ENCODE data around the gene LBH.

The LBH gene

GRCh38 chr2:30252723-30253701, 21.7 kb downstream of the LBH start:
- peaks cover 7% of the 10 kb centered on the region for H3K36me3 ChIP-seq (ENCODE audit: control insufficient read depth, insufficient read depth, low read length)
- no peaks in the 10 kb centered on the region for H3K27me3 ChIP-seq (ENCODE audit: control insufficient read depth, insufficient read depth, low read length)
- peak overlapping the region; percentile 26 for H3K27ac ChIP-seq (ENCODE audit: low read depth, low read length)
- H3K9me3 ChIP-seq (ENCODE audit: control insufficient read depth, insufficient read depth, low read length): no peaks in the 10 kb centered on the region
- 0 out of 2 replicates have a peak, but pooled peaks cover 5% of the 10 kb centered on the region for H3K4me1 ChIP-seq (ENCODE audit: control insufficient read depth, insufficient read depth, low read length)
- H3K4me3 ChIP-seq (ENCODE audit: low read depth, low read length): no peak overlapping the region
- H3K9ac ChIP-seq (ENCODE audit: low read depth, low read length): no peak overlapping the region

GRCh38 chr2:30253873-30254684, 22.7 kb downstream of the LBH start:
- Histone ChIP-seq H3K9ac (ENCODE audit: low read depth, low read length) (no peak overlapping the region), H3K4me1 (ENCODE audit: control insufficient read depth, insufficient read depth, low read length) (0 out of 2 replicates have a peak, but pooled peaks cover 5% of the 10 kb centered on the region), H3K36me3 (ENCODE audit: control insufficient read depth, insufficient read depth, low read length) (peaks cover 17% of the 10 kb centered on the region)

DNA sequence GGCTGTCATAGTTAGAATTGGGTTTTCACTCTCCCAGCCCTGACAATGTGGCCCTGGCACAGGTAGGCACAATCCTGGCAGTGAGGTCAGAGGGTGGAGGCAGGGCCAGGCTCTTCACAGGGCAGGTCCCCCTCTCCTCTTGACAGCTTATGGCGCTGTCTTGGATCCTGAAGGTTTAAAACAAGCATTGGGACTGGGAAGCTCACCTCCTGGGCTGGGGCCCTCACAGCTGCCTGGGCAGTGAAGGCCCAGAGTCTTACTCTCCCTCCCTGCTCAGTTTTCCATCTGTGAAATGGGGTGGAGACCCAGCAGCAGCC, 23.3 kb downstream of the LBH start:
- Histone ChIP-seq H3K27ac (ENCODE audit: low read depth, low read length) (no peak overlapping the region), H3K36me3 (ENCODE audit: control insufficient read depth, insufficient read depth, low read length) (peaks cover 17% of the 10 kb centered on the region), H3K4me3 (ENCODE audit: low read depth, low read length) (no peak overlapping the region), H3K9me3 (ENCODE audit: control insufficient read depth, insufficient read depth, low read length) (no peaks in the 10 kb centered on the region), H3K4me1 (ENCODE audit: control insufficient read depth, insufficient read depth, low read length) (0 out of 2 replicates have a peak, but pooled peaks cover 5% of the 10 kb centered on the region), H3K27me3 (ENCODE audit: control insufficient read depth, insufficient read depth, low read length) (no peaks in the 10 kb centered on the region), H3K9ac (ENCODE audit: low read depth, low read length) (no peak overlapping the region)

More at GRCh38 chr2:30253873-30254684, 22.7 kb downstream of the LBH start:
- Histone ChIP-seq H3K9me3 (ENCODE audit: control insufficient read depth, insufficient read depth, low read length) (no peaks in the 10 kb centered on the region), H3K27me3 (ENCODE audit: control insufficient read depth, insufficient read depth, low read length) (no peaks in the 10 kb centered on the region), H3K4me3 (ENCODE audit: low read depth, low read length) (no peak overlapping the region), H3K27ac (ENCODE audit: low read depth, low read length) (no peak overlapping the region)

- Histone ChIP-seq H3K36me3 (ENCODE audit: control insufficient read depth, insufficient read depth, low read length) (peaks cover 17% of the 10 kb centered on the region), H3K4me3 (ENCODE audit: low read depth, low read length) (no peak overlapping the region), H3K27me3 (ENCODE audit: control insufficient read depth, insufficient read depth, low read length) (no peaks in the 10 kb centered on the region), H3K4me1 (ENCODE audit: control insufficient read depth, insufficient read depth, low read length) (0 out of 2 replicates have a peak, but pooled peaks cover 5% of the 10 kb centered on the region), H3K27ac (ENCODE audit: low read depth, low read length) (no peak overlapping the region), H3K9ac (ENCODE audit: low read depth, low read length) (no peak overlapping the region), H3K9me3 (ENCODE audit: control insufficient read depth, insufficient read depth, low read length) (no peaks in the 10 kb centered on the region)
These were observed 23.7 kb downstream of the LBH start for GRCh38 chr2:30255026-30255425.

DNA sequence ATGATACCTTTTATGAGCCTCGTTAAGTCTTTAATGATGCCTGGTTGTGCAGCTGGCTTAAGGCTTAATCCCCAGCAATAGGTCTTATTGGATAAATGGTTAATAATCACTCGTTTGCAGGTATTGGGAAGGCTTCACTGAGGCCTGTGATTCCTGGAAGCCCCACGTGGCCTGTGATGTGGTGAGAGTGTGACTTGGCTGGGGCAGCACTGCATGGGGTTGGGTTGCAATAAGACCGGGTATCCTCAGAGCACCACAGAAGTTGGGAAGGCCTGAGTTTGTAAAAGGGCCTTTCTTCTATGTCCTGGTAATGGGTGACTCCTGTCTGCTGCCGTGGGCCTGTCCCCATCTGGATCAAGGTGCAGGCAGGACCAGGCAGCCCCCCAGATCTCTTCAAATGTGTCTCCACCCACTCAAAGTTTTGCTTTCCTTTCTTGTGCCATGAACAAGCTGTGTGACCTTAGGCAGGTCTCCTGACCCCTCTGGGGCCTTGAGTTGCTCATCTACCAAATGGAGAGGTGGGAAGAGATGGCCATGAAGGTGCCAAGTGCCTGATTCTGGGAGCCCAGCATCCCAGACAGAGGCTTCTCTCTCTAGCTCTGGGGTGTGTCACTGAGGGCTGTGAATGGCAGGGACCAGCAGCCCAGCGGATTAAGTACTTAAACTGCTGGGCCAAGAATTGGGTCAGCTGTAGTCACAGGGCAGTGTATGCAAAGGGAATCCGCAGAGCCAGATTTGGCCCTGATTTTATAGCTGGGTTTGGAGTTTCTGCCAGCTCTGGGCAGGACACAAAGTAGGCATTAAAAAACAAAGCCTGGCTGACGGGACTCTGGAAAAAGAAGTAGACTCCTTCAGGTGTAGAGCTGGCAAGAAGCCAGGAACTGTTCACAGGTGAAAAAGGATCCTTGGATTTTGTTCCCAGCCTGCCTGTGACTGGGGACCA, 24.4 kb downstream of the LBH start:
- Histone ChIP-seq H3K27ac (ENCODE audit: low read depth, low read length) (no peak overlapping the region), H3K9ac (ENCODE audit: low read depth, low read length) (no peak overlapping the region), H3K36me3 (ENCODE audit: control insufficient read depth, insufficient read depth, low read length) (peaks cover 17% of the 10 kb centered on the region), H3K4me1 (ENCODE audit: control insufficient read depth, insufficient read depth, low read length) (0 out of 2 replicates have a peak, but pooled peaks cover 5% of the 10 kb centered on the region), H3K9me3 (ENCODE audit: control insufficient read depth, insufficient read depth, low read length) (no peaks in the 10 kb centered on the region), H3K27me3 (ENCODE audit: control insufficient read depth, insufficient read depth, low read length) (no peaks in the 10 kb centered on the region), H3K4me3 (ENCODE audit: low read depth, low read length) (no peak overlapping the region)

DNA sequence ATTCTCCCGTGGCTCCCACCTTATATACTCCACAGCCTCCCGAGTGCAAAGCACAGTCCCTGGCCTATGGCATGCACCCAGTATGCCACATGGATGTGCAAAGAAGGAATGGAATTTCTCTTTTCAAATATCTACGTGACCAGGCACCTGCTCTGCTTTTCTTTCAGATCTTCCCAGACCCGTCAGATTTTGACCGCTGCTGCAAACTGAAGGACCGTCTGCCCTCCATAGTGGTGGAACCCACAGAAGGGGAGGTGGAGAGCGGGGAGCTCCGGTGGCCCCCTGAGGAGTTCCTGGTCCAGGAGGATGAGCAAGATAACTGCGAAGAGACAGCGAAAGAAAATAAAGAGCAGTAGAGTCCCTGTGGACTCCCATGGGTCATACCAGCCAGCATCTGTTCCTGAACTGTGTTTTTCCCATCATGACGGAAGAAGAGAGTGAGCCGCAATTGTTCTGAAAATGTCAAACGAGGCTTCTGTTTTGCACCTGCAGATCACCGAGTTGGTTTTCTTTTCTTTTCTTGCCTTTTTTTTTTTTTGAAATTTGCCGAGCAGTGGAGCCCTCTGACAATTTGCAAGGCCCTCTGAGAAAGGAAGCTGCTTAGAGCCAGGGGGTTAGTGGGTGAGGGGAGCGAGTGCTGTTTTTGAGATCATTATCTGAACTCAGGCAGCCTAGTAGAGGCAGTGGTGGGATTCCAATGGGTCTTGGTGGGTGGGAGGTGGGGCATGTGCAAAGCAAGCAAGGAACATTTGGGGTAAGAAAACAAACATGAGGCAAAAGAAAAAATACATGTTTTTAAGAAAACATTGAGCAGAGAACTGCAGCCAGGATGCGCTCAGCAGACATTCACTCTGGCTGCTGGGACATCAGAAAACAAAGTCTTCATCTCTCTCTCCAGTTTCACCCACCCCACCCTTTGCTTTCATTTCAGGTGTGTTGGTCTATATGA, 26.2 kb downstream of the LBH start:
- Histone ChIP-seq H3K9me3 (ENCODE audit: control insufficient read depth, insufficient read depth, low read length) (no peaks in the 10 kb centered on the region), H3K4me1 (ENCODE audit: control insufficient read depth, insufficient read depth, low read length) (0 out of 2 replicates have a peak, but pooled peaks cover 5% of the 10 kb centered on the region), H3K36me3 (ENCODE audit: control insufficient read depth, insufficient read depth, low read length) (peaks cover 17% of the 10 kb centered on the region), H3K27me3 (ENCODE audit: control insufficient read depth, insufficient read depth, low read length) (no peaks in the 10 kb centered on the region), H3K9ac (ENCODE audit: low read depth, low read length) (no peak overlapping the region), H3K4me3 (ENCODE audit: low read depth, low read length) (no peak overlapping the region), H3K27ac (ENCODE audit: low read depth, low read length) (no peak overlapping the region)

- H3K9me3 ChIP-seq (ENCODE audit: control insufficient read depth, insufficient read depth, low read length): no peaks in the 10 kb centered on the region
- H3K4me1 ChIP-seq (ENCODE audit: control insufficient read depth, insufficient read depth, low read length): no peaks in the 10 kb centered on the region
- H3K27me3 ChIP-seq (ENCODE audit: control insufficient read depth, insufficient read depth, low read length): no peaks in the 10 kb centered on the region
- no peak overlapping the region for H3K9ac ChIP-seq (ENCODE audit: low read depth, low read length)
- H3K36me3 ChIP-seq (ENCODE audit: control insufficient read depth, insufficient read depth, low read length): peaks cover 17% of the 10 kb centered on the region
- H3K4me3 ChIP-seq (ENCODE audit: low read depth, low read length): no peak overlapping the region
- no peak overlapping the region for H3K27ac ChIP-seq (ENCODE audit: low read depth, low read length)
These were observed 27.7 kb downstream of the LBH start for GRCh38 chr2:30259071-30259470.

- Histone ChIP-seq H3K27me3 (ENCODE audit: control insufficient read depth, insufficient read depth, low read length) (no peaks in the 10 kb centered on the region), H3K4me1 (ENCODE audit: control insufficient read depth, insufficient read depth, low read length) (no peaks in the 10 kb centered on the region), H3K36me3 (ENCODE audit: control insufficient read depth, insufficient read depth, low read length) (peaks cover 17% of the 10 kb centered on the region), H3K9me3 (ENCODE audit: control insufficient read depth, insufficient read depth, low read length) (no peaks in the 10 kb centered on the region), H3K4me3 (ENCODE audit: low read depth, low read length) (no peak overlapping the region), H3K27ac (ENCODE audit: low read depth, low read length) (no peak overlapping the region), H3K9ac (ENCODE audit: low read depth, low read length) (no peak overlapping the region)
These were observed 28.7 kb downstream of the LBH start for GRCh38 chr2:30259827-30260679.

- Histone ChIP-seq H3K9ac (ENCODE audit: low read depth, low read length) (no peak overlapping the region), H3K9me3 (ENCODE audit: control insufficient read depth, insufficient read depth, low read length) (no peaks in the 10 kb centered on the region)
These were observed 29.6 kb downstream of the LBH start for GRCh38 chr2:30260941-30261340.

More at GRCh38 chr2:30260941-30261340, 29.6 kb downstream of the LBH start:
- H3K4me1 ChIP-seq (ENCODE audit: control insufficient read depth, insufficient read depth, low read length): no peaks in the 10 kb centered on the region
- no peak overlapping the region for H3K4me3 ChIP-seq (ENCODE audit: low read depth, low read length)
- peaks cover 17% of the 10 kb centered on the region for H3K36me3 ChIP-seq (ENCODE audit: control insufficient read depth, insufficient read depth, low read length)
- no peak overlapping the region for H3K27ac ChIP-seq (ENCODE audit: low read depth, low read length)
- no peaks in the 10 kb centered on the region for H3K27me3 ChIP-seq (ENCODE audit: control insufficient read depth, insufficient read depth, low read length)
